Mesendoderm (in vitro differentiated cells): ENCODE data around the gene IPCEF1.
"Not testable (repeated sequence)": the region's sequence is repeated elsewhere in the genome, so short reads cannot be mapped to it uniquely, and the experiment has no call there.

ENCODE experiments used
- DNase-seq: peaks from one replicate; pipeline ENCODE4 v3.0.0; 2013
- H2AK5ac ChIP-seq: 2 replicates; pipeline ENCODE4 v1.6.1; 2013; ENCODE audit warnings: low read length, inconsistent platforms
- H2BK120ac ChIP-seq: 2 replicates; pipeline ENCODE4 v1.6.1; 2013; ENCODE audit warnings: low read depth, mild to moderate bottlenecking, low read length, moderate library complexity, mixed read lengths
- H2BK15ac ChIP-seq: replicated peaks from 2 replicates; pipeline ENCODE4 v1.6.1; 2013; ENCODE audit warnings: low read depth, mild to moderate bottlenecking, moderate library complexity
- H2BK5ac ChIP-seq: 2 replicates; pipeline ENCODE4 v1.6.1; 2013; ENCODE audit warnings: low read length, inconsistent platforms
- H3K18ac ChIP-seq: 2 replicates; pipeline ENCODE4 v1.6.1; 2013; ENCODE audit warnings: mild to moderate bottlenecking, low read length, mixed read lengths
- H3K23ac ChIP-seq: one replicate; pipeline ENCODE4 v1.6.1; 2013; ENCODE audit warnings: low read length
- H3K27ac ChIP-seq: 2 replicates; pipeline ENCODE4 v1.5.1; 2013; ENCODE audit warnings: low read depth, mild to moderate bottlenecking, inconsistent platforms, low read length, moderate library complexity
- H3K27me3 ChIP-seq: 2 replicates; pipeline ENCODE4 v1.6.1; 2013; ENCODE audit warnings: low read length, control low read depth, mild to moderate bottlenecking, inconsistent platforms; ENCODE audit not compliant: insufficient read depth, poor library complexity
- H3K36me3 ChIP-seq: 2 replicates; pipeline ENCODE4 v1.6.1; 2013; ENCODE audit warnings: low read length, inconsistent platforms; ENCODE audit not compliant: control insufficient read depth, insufficient read depth
- H3K4ac ChIP-seq: one replicate; pipeline ENCODE4 v1.6.1; 2013; ENCODE audit warnings: low read depth, mild to moderate bottlenecking, low read length, moderate library complexity
- H3K4me1 ChIP-seq: 2 replicates; pipeline ENCODE4 v1.6.1; 2013; ENCODE audit warnings: low read depth, low read length, inconsistent platforms; ENCODE audit not compliant: control insufficient read depth
- H3K4me2 ChIP-seq: 2 replicates; pipeline ENCODE4 v1.6.1; 2013; ENCODE audit warnings: low read length
- H3K4me3 ChIP-seq: 2 replicates; pipeline ENCODE4 v1.5.1; 2013; ENCODE audit warnings: mild to moderate bottlenecking, low read length
- H3K56ac ChIP-seq: one replicate; pipeline ENCODE4 v1.6.1; 2013; ENCODE audit warnings: low read length
- H3K79me1 ChIP-seq: 2 replicates; pipeline ENCODE4 v1.6.1; 2013; ENCODE audit warnings: low read length, inconsistent platforms
- H3K79me2 ChIP-seq: 2 replicates; pipeline ENCODE4 v1.6.1; 2013; ENCODE audit warnings: mild to moderate bottlenecking, low read length; ENCODE audit not compliant: control insufficient read depth, insufficient read depth
- H3K9ac ChIP-seq: 2 replicates; pipeline ENCODE4 v1.6.1; 2013; ENCODE audit warnings: low read length, inconsistent platforms
- H4K5ac ChIP-seq: one replicate; pipeline ENCODE4 v1.6.1; 2013; ENCODE audit warnings: low read length
- H4K8ac ChIP-seq: one replicate; pipeline ENCODE4 v1.6.1; 2013; ENCODE audit warnings: low read depth, mild to moderate bottlenecking, control low read depth, low read length, moderate library complexity
- WGBS: extraction: QIAGEN DNeasy Blood & Tissue Kit; methylation state at CpG from one replicate; pipeline ENCODE4 v1.1.7; 2013; ENCODE audit warnings: low lambda C conversion rate, missing lambda C conversion rate; ENCODE audit not compliant: insufficient coverage; ENCODE audit errors: extremely low coverage; 5-methylcytosine and 5-hydroxymethylcytosine counted together

Gene IPCEF1

DNA sequence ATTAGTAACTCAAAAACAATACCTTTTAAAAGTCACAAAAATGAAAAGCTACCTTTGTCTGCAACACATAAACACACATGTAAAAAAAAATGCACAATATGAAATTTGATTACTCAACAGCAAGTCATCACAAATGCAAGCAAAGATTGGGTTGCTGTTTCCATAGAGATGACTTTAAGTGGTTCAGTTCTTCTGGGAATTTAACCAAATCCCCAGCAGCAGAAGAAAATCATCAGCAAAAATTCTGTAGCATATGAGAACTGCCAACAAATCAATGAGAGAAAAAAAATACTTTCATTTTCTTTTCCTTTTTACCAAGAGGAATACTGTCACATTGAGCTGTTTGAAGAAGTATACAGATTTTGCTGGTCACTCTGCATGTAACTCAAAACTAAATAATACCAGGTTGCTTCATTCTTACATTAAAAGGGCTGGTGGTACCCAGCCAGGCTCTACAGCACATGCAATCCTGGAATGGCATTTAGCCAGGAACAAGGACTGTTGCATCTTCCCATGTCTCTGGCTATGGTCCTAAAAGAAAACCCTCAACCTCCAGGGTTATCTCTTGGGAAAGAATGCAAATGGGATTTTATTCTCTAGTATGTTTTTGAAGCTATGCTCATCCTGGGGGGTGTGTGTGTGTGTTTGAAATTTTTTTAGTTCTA, 159.3 kb downstream of the IPCEF1 start:
- no peak for DNase-seq
- no peak overlapping the region for H2BK5ac ChIP-seq
- no peak overlapping the region for H2BK15ac ChIP-seq
- no peak overlapping the region for H3K56ac ChIP-seq
- H2BK120ac ChIP-seq, result no peak overlapping the region
- no peaks in the 10 kb centered on the region for H3K79me2 ChIP-seq
- H3K18ac ChIP-seq, result no peak overlapping the region
- no peak overlapping the region for H3K27ac ChIP-seq
- H3K4me1 ChIP-seq, result no peaks in the 10 kb centered on the region
- H3K27me3 ChIP-seq, result no peaks in the 10 kb centered on the region
- H3K4ac ChIP-seq, result no peak overlapping the region
- H3K9ac ChIP-seq, result no peak overlapping the region
- no peak overlapping the region for H3K4me2 ChIP-seq
- H3K79me1 ChIP-seq, result no peaks in the 10 kb centered on the region
- no peaks in the 10 kb centered on the region for H3K36me3 ChIP-seq
- no peak overlapping the region for H2AK5ac ChIP-seq
- H3K4me3 ChIP-seq, result no peak overlapping the region
- no peak overlapping the region for H3K23ac ChIP-seq
- H4K5ac ChIP-seq, result no peak overlapping the region
- no peak overlapping the region for H4K8ac ChIP-seq

DNA sequence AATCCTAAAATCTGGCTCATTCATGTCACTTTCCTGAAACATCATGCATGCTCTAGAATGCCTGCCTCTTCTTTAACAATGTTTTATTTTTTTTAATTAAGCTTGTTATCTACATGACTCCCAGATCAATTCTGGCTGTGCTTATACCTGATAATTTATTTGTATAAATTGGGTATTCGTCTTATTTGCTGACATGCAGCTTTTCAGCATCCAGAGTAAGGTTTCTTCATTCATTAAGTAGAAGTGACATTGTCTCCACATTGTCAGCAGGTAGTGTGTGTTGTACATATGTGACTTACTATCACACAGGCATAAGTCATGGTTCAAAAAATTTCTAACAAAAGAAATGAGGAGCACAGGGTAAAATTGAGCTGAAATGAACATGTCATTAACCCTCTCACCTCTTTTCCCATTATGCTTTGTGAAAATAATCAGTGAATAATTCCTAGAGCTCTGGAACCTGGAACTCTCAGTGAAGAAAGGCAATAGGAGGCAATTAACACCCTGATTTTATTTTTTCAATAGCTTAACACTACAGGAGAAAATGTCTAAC, 160.2 kb downstream of the IPCEF1 start:
- no peaks in the 10 kb centered on the region for H3K79me1 ChIP-seq
- H2BK5ac ChIP-seq, result no peak overlapping the region
- H3K27ac ChIP-seq, result no peak overlapping the region
- no peak overlapping the region for H3K4me3 ChIP-seq
- no peak overlapping the region for H2AK5ac ChIP-seq
- no peak overlapping the region for H3K4ac ChIP-seq
- H2BK120ac ChIP-seq, result no peak overlapping the region
- H3K23ac ChIP-seq, result no peak overlapping the region
- H3K4me2 ChIP-seq, result no peak overlapping the region
- no peak for DNase-seq
- no peaks in the 10 kb centered on the region for H3K79me2 ChIP-seq
- H2BK15ac ChIP-seq, result no peak overlapping the region
- no CpG with 5 or more reads among the region's 1 CpG for WGBS
- H3K36me3 ChIP-seq, result no peaks in the 10 kb centered on the region
- H4K8ac ChIP-seq, result no peak overlapping the region
- H3K27me3 ChIP-seq, result no peaks in the 10 kb centered on the region
- H3K9ac ChIP-seq, result no peak overlapping the region
- no peak overlapping the region for H3K18ac ChIP-seq
- no peak overlapping the region for H3K56ac ChIP-seq
- no peak overlapping the region for H4K5ac ChIP-seq
- H3K4me1 ChIP-seq, result no peaks in the 10 kb centered on the region

DNA sequence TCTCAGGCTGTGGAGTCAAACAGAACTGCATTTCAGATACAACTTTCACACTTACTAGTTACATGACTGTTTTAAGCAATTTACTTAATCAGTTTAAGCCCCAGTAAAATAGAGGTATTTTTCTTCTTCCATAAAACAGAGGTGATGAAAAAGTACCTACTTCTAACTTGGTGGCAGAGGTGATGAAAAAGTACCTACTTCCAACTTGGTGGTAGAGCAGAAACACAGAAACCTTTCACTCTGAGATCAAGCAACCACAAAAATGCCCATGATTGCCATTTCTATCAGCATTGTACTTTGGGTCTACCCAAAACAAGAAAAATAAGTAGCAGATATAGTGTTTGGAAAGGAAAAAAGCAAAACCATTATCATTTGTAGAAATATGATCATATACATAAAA, 168.9 kb downstream of the IPCEF1 start:
- Histone ChIP-seq H3K27me3 (no peaks in the 10 kb centered on the region), H2BK5ac (no peak overlapping the region), H3K79me1 (no peaks in the 10 kb centered on the region), H3K79me2 (no peaks in the 10 kb centered on the region), H3K23ac (no peak overlapping the region), H3K4me3 (no peak overlapping the region), H3K36me3 (no peaks in the 10 kb centered on the region), H3K18ac (no peak overlapping the region), H3K4ac (no peak overlapping the region), H4K8ac (no peak overlapping the region), H2AK5ac (no peak overlapping the region), H4K5ac (no peak overlapping the region), H3K4me1 (no peaks in the 10 kb centered on the region), H3K27ac (no peak overlapping the region), H2BK15ac (no peak overlapping the region), H3K4me2 (no peak overlapping the region), H2BK120ac (no peak overlapping the region), H3K56ac (no peak overlapping the region), H3K9ac (no peak overlapping the region)
- no peak for DNase-seq

DNA sequence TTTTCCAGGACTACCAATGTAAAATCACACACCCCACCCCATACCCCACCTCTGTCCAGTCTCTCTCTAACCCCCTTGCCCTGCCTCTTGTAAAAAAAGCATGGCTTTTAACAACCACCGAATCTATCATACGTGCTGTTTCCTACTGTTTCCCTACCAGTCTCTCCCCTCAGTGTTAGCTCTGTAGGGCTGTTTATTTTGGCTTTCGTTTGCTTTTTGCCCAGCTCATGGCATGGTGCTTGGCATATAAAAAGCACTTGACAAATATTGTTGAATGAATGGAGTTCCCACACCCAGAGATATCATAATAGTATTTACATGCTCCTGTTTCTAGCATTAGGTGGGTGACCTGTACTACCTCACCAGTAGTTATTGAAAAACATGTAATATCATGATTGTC, 169.4 kb downstream of the IPCEF1 start:
- Histone ChIP-seq H2AK5ac (no peak overlapping the region), H2BK120ac (no peak overlapping the region), H4K5ac (no peak overlapping the region), H3K4me3 (no peak overlapping the region), H3K4me2 (no peak overlapping the region), H3K23ac (no peak overlapping the region), H3K79me2 (no peaks in the 10 kb centered on the region), H3K27ac (no peak overlapping the region), H4K8ac (no peak overlapping the region), H3K79me1 (no peaks in the 10 kb centered on the region), H3K18ac (no peak overlapping the region), H3K36me3 (no peaks in the 10 kb centered on the region), H2BK15ac (no peak overlapping the region), H3K56ac (no peak overlapping the region), H3K4ac (no peak overlapping the region), H3K27me3 (no peaks in the 10 kb centered on the region), H3K4me1 (no peaks in the 10 kb centered on the region), H2BK5ac (no peak overlapping the region), H3K9ac (no peak overlapping the region)
- no CpG with 5 or more reads among the region's 3 CpGs for WGBS
- no peak for DNase-seq

DNA sequence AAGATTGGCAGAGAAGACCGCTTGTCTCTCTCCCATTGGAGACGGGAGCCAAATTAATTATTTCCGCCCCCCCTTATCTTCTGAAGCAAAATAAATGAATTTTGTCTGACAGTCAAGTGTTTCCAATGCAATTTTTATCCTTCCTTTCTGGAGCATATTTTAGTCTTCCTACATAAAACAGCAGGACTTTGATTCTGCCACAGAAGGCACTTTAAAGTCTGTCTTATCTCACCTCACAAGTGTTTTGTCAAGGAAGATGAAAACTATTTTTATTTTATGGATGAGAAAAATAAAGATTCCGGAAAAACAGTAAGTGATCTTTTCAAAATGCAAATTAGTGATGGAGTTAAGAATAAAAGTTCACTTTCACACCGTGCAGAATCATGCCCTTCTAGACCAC, 177.2 kb downstream of the IPCEF1 start:
- Histone ChIP-seq H3K36me3 (no peaks in the 10 kb centered on the region), H4K5ac (no peak overlapping the region), H2BK15ac (no peak overlapping the region), H2BK5ac (no peak overlapping the region), H3K9ac (no peak overlapping the region), H3K23ac (no peak overlapping the region), H3K4ac (no peak overlapping the region), H3K18ac (no peak overlapping the region), H3K27ac (no peak overlapping the region), H3K4me1 (no peaks in the 10 kb centered on the region), H2AK5ac (no peak overlapping the region), H3K27me3 (no peaks in the 10 kb centered on the region), H3K4me3 (no peak overlapping the region), H3K79me1 (no peaks in the 10 kb centered on the region), H4K8ac (no peak overlapping the region), H3K79me2 (no peaks in the 10 kb centered on the region), H2BK120ac (no peak overlapping the region), H3K4me2 (no peak overlapping the region), H3K56ac (no peak overlapping the region)
- no peak for DNase-seq
- no CpG with 5 or more reads among the region's 5 CpGs for WGBS

DNA sequence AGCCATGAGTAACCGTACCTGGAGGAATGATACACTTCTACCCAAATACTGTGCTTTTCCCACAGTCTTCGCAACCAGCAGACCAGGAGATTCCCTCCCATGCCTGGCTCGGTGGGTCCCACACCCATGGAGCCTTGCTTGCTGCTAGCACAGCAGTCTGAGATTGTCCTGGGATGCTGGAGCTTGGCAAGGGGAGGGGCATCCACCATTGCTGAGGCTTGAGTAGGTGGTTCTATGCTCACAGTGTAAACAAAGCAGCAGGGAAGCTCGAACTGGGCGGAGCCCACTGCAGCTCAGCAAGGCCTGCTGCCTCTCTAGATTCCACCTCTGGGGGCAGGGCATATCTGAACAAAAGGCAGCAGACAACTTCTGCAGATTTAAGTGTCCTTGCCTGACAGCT, 184.2 kb downstream of the IPCEF1 start:
- not testable (repeated sequence) for H3K9ac ChIP-seq, H3K36me3 ChIP-seq, H3K4me3 ChIP-seq, H3K27ac ChIP-seq, H3K4ac ChIP-seq, H3K4me1 ChIP-seq, H4K8ac ChIP-seq, H4K5ac ChIP-seq, H3K79me2 ChIP-seq, H3K79me1 ChIP-seq, H3K27me3 ChIP-seq, DNase-seq, H3K23ac ChIP-seq, H2BK15ac ChIP-seq, H2AK5ac ChIP-seq, H2BK120ac ChIP-seq, H3K18ac ChIP-seq, H3K56ac ChIP-seq, H2BK5ac ChIP-seq, H3K4me2 ChIP-seq
- no CpG with 5 or more reads among the region's 5 CpGs for WGBS
